ENCODE results near the gene GRIK4.

DNA sequence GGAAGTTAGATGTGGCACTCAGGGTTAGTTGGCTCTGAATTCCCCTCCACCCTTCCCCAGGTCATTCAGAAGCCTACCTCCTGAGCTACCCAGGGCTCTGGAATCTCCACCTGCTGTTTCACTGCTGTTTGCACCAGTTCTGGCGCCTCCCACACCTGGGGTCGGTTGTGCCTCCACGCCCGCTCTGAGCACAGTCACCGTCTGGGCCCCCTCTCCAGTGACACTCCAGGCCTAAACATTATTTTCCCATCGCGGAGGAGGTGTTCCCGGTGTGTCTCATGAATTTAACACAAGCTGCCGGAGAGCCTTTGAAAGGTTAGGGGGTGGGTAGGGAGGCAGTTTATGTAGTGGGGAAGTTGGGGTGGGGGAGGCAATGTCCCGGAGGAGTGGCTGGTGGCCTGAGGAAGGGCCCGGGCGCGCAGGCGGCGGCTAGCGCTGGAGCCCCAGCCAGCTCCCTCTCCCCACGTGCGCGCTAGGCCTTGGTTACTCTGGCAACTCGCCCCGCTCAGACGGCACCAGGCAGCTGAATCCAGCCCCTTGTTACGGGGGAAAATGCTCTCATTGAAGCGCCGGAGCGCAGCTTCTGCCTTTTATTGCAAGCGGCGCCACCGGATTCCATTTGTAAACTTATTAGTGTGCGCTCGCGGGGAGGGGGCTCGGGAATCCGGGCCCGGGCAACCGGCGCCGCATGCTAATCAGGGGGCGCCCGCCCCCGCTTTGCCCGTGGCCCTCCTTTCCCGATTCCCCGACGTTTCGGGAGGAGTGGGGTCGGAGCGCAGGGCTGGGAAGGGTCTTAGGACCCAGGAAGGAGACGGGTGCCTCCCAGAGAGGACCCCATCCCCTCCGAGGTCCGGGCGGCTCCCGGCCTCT lies 52.4 kb downstream of the GRIK4 start:
- TF ChIP-seq, protein P1, sequence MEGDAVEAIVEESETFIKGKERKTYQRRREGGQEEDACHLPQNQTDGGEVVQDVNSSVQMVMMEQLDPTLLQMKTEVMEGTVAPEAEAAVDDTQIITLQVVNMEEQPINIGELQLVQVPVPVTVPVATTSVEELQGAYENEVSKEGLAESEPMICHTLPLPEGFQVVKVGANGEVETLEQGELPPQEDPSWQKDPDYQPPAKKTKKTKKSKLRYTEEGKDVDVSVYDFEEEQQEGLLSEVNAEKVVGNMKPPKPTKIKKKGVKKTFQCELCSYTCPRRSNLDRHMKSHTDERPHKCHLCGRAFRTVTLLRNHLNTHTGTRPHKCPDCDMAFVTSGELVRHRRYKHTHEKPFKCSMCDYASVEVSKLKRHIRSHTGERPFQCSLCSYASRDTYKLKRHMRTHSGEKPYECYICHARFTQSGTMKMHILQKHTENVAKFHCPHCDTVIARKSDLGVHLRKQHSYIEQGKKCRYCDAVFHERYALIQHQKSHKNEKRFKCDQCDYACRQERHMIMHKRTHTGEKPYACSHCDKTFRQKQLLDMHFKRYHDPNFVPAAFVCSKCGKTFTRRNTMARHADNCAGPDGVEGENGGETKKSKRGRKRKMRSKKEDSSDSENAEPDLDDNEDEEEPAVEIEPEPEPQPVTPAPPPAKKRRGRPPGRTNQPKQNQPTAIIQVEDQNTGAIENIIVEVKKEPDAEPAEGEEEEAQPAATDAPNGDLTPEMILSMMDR (IDR thresholded peaks at IDR 0.05): no peak
- no peak for TF ChIP-seq POLR2A (IDR thresholded peaks at IDR 0.05)
